Measurements from ENCODE around the gene CTDNEP1.

Gene CTDNEP1

GRCh38 chr17:7251661-7252175 lies at the start of gene CTDNEP1:
TSS of gene CTDNEP1 (minus strand) at chr17:7251734. CDS start at chr17:7251296, 438 bp downstream.
- Histone ChIP-seq H3K27ac (ENCODE audit: low read length) (peak within 1 kb of the TSS; percentile 99), H3K27me3 (ENCODE audit: control insufficient read depth in 1 of 2, insufficient read depth in 2 of 2, low read length in 2 of 2) (no peaks in the 10 kb centered on the region), H3K9me3 (ENCODE audit: control insufficient read depth in 2 of 2, low read length in 2 of 2) (no peaks in the 10 kb centered on the region), H3K4me3 (ENCODE audit: low read length in 2 of 2) (peak within 1 kb of the TSS; percentile 87), H3K4me1 (ENCODE audit: control insufficient read depth, insufficient read depth, low read length) (peaks cover 30% of the 10 kb centered on the region), H3K36me3 (ENCODE audit: control insufficient read depth in 2 of 2, insufficient read depth in 2 of 2, low read length in 2 of 2) (peaks cover 16 to 23% of the 10 kb centered on the region in 2 donors), H3K9ac (ENCODE audit: low read length in 2 of 2) (peak within 1 kb of the TSS; percentile 96 to 98)

GRCh38 chr17:7296189-7296861 lies 44.8 kb upstream of the CTDNEP1 start:
- H3K36me3 ChIP-seq (ENCODE audit: control insufficient read depth in 2 of 2, insufficient read depth in 2 of 2, low read length in 2 of 2) = no peaks in the 10 kb centered on the region
- peak overlapping the region in 1 of 2 donors; percentile 52 for H3K4me3 ChIP-seq (ENCODE audit: low read length in 2 of 2)
- peak overlapping the region; percentile 38 to 58 for H3K9ac ChIP-seq (ENCODE audit: low read length in 2 of 2)
- peaks cover 45% of the 10 kb centered on the region for H3K4me1 ChIP-seq (ENCODE audit: control insufficient read depth, insufficient read depth, low read length)
- H3K27ac ChIP-seq (ENCODE audit: low read length) = peak overlapping the region; percentile 55
- no peaks in the 10 kb centered on the region for H3K9me3 ChIP-seq (ENCODE audit: control insufficient read depth in 2 of 2, low read length in 2 of 2)
- H3K27me3 ChIP-seq (ENCODE audit: control insufficient read depth in 1 of 2, insufficient read depth in 2 of 2, low read length in 2 of 2) = peaks cover 0 to 14% of the 10 kb centered on the region in 2 donors

GRCh38 chr17:7295230-7296180 lies 44.0 kb upstream of the CTDNEP1 start:
- H3K9ac ChIP-seq (ENCODE audit: low read length in 2 of 2) = peak overlapping the region in 1 of 2 donors; percentile 5
- no peaks in the 10 kb centered on the region for H3K36me3 ChIP-seq (ENCODE audit: control insufficient read depth in 2 of 2, insufficient read depth in 2 of 2, low read length in 2 of 2)
- H3K4me3 ChIP-seq (ENCODE audit: low read length in 2 of 2) = peak overlapping the region in 1 of 2 donors; percentile 52
- peaks cover 50% of the 10 kb centered on the region for H3K4me1 ChIP-seq (ENCODE audit: control insufficient read depth, insufficient read depth, low read length)
- no peaks in the 10 kb centered on the region for H3K9me3 ChIP-seq (ENCODE audit: control insufficient read depth in 2 of 2, low read length in 2 of 2)
- peak overlapping the region; percentile 55 for H3K27ac ChIP-seq (ENCODE audit: low read length)
- H3K27me3 ChIP-seq (ENCODE audit: control insufficient read depth in 1 of 2, insufficient read depth in 2 of 2, low read length in 2 of 2) = peaks cover 0 to 14% of the 10 kb centered on the region in 2 donors

- peaks cover 55% of the 10 kb centered on the region for H3K4me1 ChIP-seq (ENCODE audit: control insufficient read depth, insufficient read depth, low read length)
- H3K36me3 ChIP-seq (ENCODE audit: control insufficient read depth in 2 of 2, insufficient read depth in 2 of 2, low read length in 2 of 2) = no peaks in the 10 kb centered on the region
- no peaks in the 10 kb centered on the region for H3K9me3 ChIP-seq (ENCODE audit: control insufficient read depth in 2 of 2, low read length in 2 of 2)
- H3K4me3 ChIP-seq (ENCODE audit: low read length in 2 of 2) = peak within 1 kb of the TSS in 1 of 2 donors; percentile 54
- no peak within 1 kb of the TSS for H3K27ac ChIP-seq (ENCODE audit: low read length)
- H3K27me3 ChIP-seq (ENCODE audit: control insufficient read depth in 1 of 2, insufficient read depth in 2 of 2, low read length in 2 of 2) = peaks cover 0 to 14% of the 10 kb centered on the region in 2 donors
- peak within 1 kb of the TSS in 1 of 2 donors; percentile 21 for H3K9ac ChIP-seq (ENCODE audit: low read length in 2 of 2)
Measured at GRCh38 chr17:7294614-7295153, 43.1 kb upstream of the CTDNEP1 start, which contains the start of gene YBX2. TSS of gene YBX2 (minus strand) at chr17:7294639. CDS start at chr17:7294500, 139 bp downstream.

GRCh38 chr17:7293816-7294613 lies 42.5 kb upstream of the CTDNEP1 start:
- H3K9ac ChIP-seq (ENCODE audit: low read length in 2 of 2) = peak overlapping the region in 1 of 2 donors; percentile 21
- peak overlapping the region in 1 of 2 donors; percentile 52 for H3K4me3 ChIP-seq (ENCODE audit: low read length in 2 of 2)
- peaks cover 56% of the 10 kb centered on the region for H3K4me1 ChIP-seq (ENCODE audit: control insufficient read depth, insufficient read depth, low read length)
- H3K27ac ChIP-seq (ENCODE audit: low read length) = no peak overlapping the region
- no peaks in the 10 kb centered on the region for H3K36me3 ChIP-seq (ENCODE audit: control insufficient read depth in 2 of 2, insufficient read depth in 2 of 2, low read length in 2 of 2)
- no peaks in the 10 kb centered on the region for H3K9me3 ChIP-seq (ENCODE audit: control insufficient read depth in 2 of 2, low read length in 2 of 2)
- peaks cover 0 to 14% of the 10 kb centered on the region in 2 donors for H3K27me3 ChIP-seq (ENCODE audit: control insufficient read depth in 1 of 2, insufficient read depth in 2 of 2, low read length in 2 of 2)

- no peaks in the 10 kb centered on the region for H3K9me3 ChIP-seq (ENCODE audit: control insufficient read depth in 2 of 2, low read length in 2 of 2)
- peak overlapping the region in 1 of 2 donors; percentile 4 for H3K9ac ChIP-seq (ENCODE audit: low read length in 2 of 2)
- H3K4me1 ChIP-seq (ENCODE audit: control insufficient read depth, insufficient read depth, low read length) = peaks cover 56% of the 10 kb centered on the region
- peak overlapping the region in 1 of 2 donors; percentile 15 for H3K4me3 ChIP-seq (ENCODE audit: low read length in 2 of 2)
- no peaks in the 10 kb centered on the region for H3K36me3 ChIP-seq (ENCODE audit: control insufficient read depth in 2 of 2, insufficient read depth in 2 of 2, low read length in 2 of 2)
- H3K27ac ChIP-seq (ENCODE audit: low read length) = peak overlapping the region; percentile 46
- peaks cover 0 to 14% of the 10 kb centered on the region in 2 donors for H3K27me3 ChIP-seq (ENCODE audit: control insufficient read depth in 1 of 2, insufficient read depth in 2 of 2, low read length in 2 of 2)
Measured at GRCh38 chr17:7293159-7293558, 41.6 kb upstream of the CTDNEP1 start.

GRCh38 chr17:7292729-7293128 lies 41.2 kb upstream of the CTDNEP1 start:
- H3K36me3 ChIP-seq (ENCODE audit: control insufficient read depth in 2 of 2, insufficient read depth in 2 of 2, low read length in 2 of 2) = no peaks in the 10 kb centered on the region
- H3K4me3 ChIP-seq (ENCODE audit: low read length in 2 of 2) = no peak overlapping the region
- H3K27me3 ChIP-seq (ENCODE audit: control insufficient read depth in 1 of 2, insufficient read depth in 2 of 2, low read length in 2 of 2) = peaks cover 0 to 14% of the 10 kb centered on the region in 2 donors
- no peaks in the 10 kb centered on the region for H3K9me3 ChIP-seq (ENCODE audit: control insufficient read depth in 2 of 2, low read length in 2 of 2)
- peak overlapping the region in 1 of 2 donors; percentile 4 for H3K9ac ChIP-seq (ENCODE audit: low read length in 2 of 2)
- peaks cover 56% of the 10 kb centered on the region for H3K4me1 ChIP-seq (ENCODE audit: control insufficient read depth, insufficient read depth, low read length)
- H3K27ac ChIP-seq (ENCODE audit: low read length) = peak overlapping the region; percentile 46

GRCh38 chr17:7292194-7292593 lies 40.7 kb upstream of the CTDNEP1 start:
- Histone ChIP-seq H3K36me3 (ENCODE audit: control insufficient read depth in 2 of 2, insufficient read depth in 2 of 2, low read length in 2 of 2) (no peaks in the 10 kb centered on the region), H3K27me3 (ENCODE audit: control insufficient read depth in 1 of 2, insufficient read depth in 2 of 2, low read length in 2 of 2) (peaks cover 0 to 14% of the 10 kb centered on the region in 2 donors), H3K9me3 (ENCODE audit: control insufficient read depth in 2 of 2, low read length in 2 of 2) (no peaks in the 10 kb centered on the region), H3K4me1 (ENCODE audit: control insufficient read depth, insufficient read depth, low read length) (peaks cover 56% of the 10 kb centered on the region), H3K9ac (ENCODE audit: low read length in 2 of 2) (peak overlapping the region in 1 of 2 donors; percentile 13), H3K27ac (ENCODE audit: low read length) (peak overlapping the region; percentile 46), H3K4me3 (ENCODE audit: low read length in 2 of 2) (no peak overlapping the region)

- peaks cover 50% of the 10 kb centered on the region for H3K4me1 ChIP-seq (ENCODE audit: control insufficient read depth, insufficient read depth, low read length)
- no peaks in the 10 kb centered on the region for H3K9me3 ChIP-seq (ENCODE audit: control insufficient read depth in 2 of 2, low read length in 2 of 2)
- H3K27ac ChIP-seq (ENCODE audit: low read length) = no peak overlapping the region
Measured at GRCh38 chr17:7290685-7291084, 39.2 kb upstream of the CTDNEP1 start.

More at GRCh38 chr17:7290685-7291084, 39.2 kb upstream of the CTDNEP1 start:
- Histone ChIP-seq H3K36me3 (ENCODE audit: control insufficient read depth in 2 of 2, insufficient read depth in 2 of 2, low read length in 2 of 2) (peaks cover 9 to 11% of the 10 kb centered on the region in 2 donors), H3K9ac (ENCODE audit: low read length in 2 of 2) (no peak overlapping the region), H3K4me3 (ENCODE audit: low read length in 2 of 2) (no peak overlapping the region), H3K27me3 (ENCODE audit: control insufficient read depth in 1 of 2, insufficient read depth in 2 of 2, low read length in 2 of 2) (peaks cover 0 to 14% of the 10 kb centered on the region in 2 donors)

Data from stomach smooth muscle (tissue), 2 donors.